Neural progenitor cell (in vitro differentiated cells): ENCODE data around the gene ATP10A. TPM values are rescaled to one million over a fixed set of nuclear protein-coding genes. Genes with fewer than 3 reads are reported as not detected.

Experiments used
- DNase-seq: peaks from one replicate; pipeline ENCODE4 v3.0.0-alpha.2; 2016; ENCODE audit warnings: low spot score
- H2AFZ ChIP-seq: fragments of 200-600 bp; sonication (generic); replicated peaks from 2 replicates; pipeline ENCODE4 v1.6.1; 2016; ENCODE audit warnings: antibody characterized with exemption
- H3F3A ChIP-seq: fragments of 200-600 bp; sonication (generic); 2 replicates; pipeline ENCODE4 v1.6.1; 2016; ENCODE audit warnings: antibody characterized with exemption, low read depth
- H3K27ac ChIP-seq: fragments of 200-600 bp; sonication (generic); 2 replicates; pipeline ENCODE4 v1.5.1; 2016; ENCODE audit warnings: mild to moderate bottlenecking
- H3K27me3 ChIP-seq: fragments of 200-600 bp; sonication (generic); 2 replicates; pipeline ENCODE4 v1.6.1; 2016; ENCODE audit warnings: mild to moderate bottlenecking, moderate library complexity
- H3K36me3 ChIP-seq: fragments of 200-600 bp; sonication (generic); 2 replicates; pipeline ENCODE4 v1.5.1; 2016
- H3K4me1 ChIP-seq: fragments of 200-600 bp; sonication (generic); 2 replicates; pipeline ENCODE4 v1.6.1; 2016; ENCODE audit warnings: mixed run types
- H3K4me2 ChIP-seq: fragments of 200-600 bp; sonication (generic); 2 replicates; pipeline ENCODE4 v1.6.1; 2016
- H3K4me3 ChIP-seq: fragments of 200-600 bp; sonication (generic); 2 replicates; pipeline ENCODE4 v1.5.1; 2016
- H3K79me2 ChIP-seq: fragments of 200-600 bp; sonication (generic); 2 replicates; pipeline ENCODE4 v1.6.1; 2016; ENCODE audit warnings: low read depth
- H3K9ac ChIP-seq: fragments of 200-600 bp; sonication (generic); 2 replicates; pipeline ENCODE4 v1.6.1; 2016
- H3K9me3 ChIP-seq: fragments of 200-600 bp; sonication (generic); 2 replicates; pipeline ENCODE4 v1.5.1; 2016; ENCODE audit warnings: low read depth
- H4K20me1 ChIP-seq: fragments of 200-600 bp; sonication (generic); 2 replicates; pipeline ENCODE4 v1.6.1; 2016; ENCODE audit warnings: low read depth
- H3K27ac Mint-ChIP-seq: 3 replicates; pipeline ENCODE4 v1.8.0; 2021; ENCODE audit warnings: mixed read lengths
- H3K27me3 Mint-ChIP-seq: 2 replicates; pipeline ENCODE4 v1.8.0; 2022; ENCODE audit warnings: low read depth, mild to moderate bottlenecking, inconsistent platforms, moderate library complexity, mixed read lengths; ENCODE audit not compliant: insufficient read depth
- H3K36me3 Mint-ChIP-seq: 3 replicates; pipeline ENCODE4 v1.8.0; 2021; ENCODE audit warnings: mixed read lengths
- H3K4me1 Mint-ChIP-seq: 3 replicates; pipeline ENCODE4 v1.8.0; 2021; ENCODE audit warnings: mixed read lengths
- H3K4me3 Mint-ChIP-seq: 3 replicates; pipeline ENCODE4 v1.8.0; 2021; ENCODE audit warnings: mild to moderate bottlenecking, moderate library complexity, mixed read lengths
- H3K9me3 Mint-ChIP-seq: 3 replicates; pipeline ENCODE4 v1.8.0; 2020; ENCODE audit warnings: mixed read lengths
- EZH2 ChIP-seq: fragments of 200-600 bp; sonication (generic); IDR thresholded peaks from 2 replicates; pipeline ENCODE4 v1.6.1; 2017; ENCODE audit warnings: antibody characterized with exemption, mild to moderate bottlenecking, moderate library complexity
- EZH2phosphoT487 ChIP-seq: fragments of 200-600 bp; sonication (generic); IDR thresholded peaks from 2 replicates; pipeline ENCODE4 v1.6.1; 2017; ENCODE audit warnings: antibody characterized with exemption
- total RNA-seq: library from RNA; depleted of rRNA; stranded (reverse); fragments of >200 nt; gene quantifications from 2 replicates; pipeline ENCODE4 v1.2.3, GENCODE V29; 2015; ENCODE audit warnings: low replicate concordance
- TF ChIP-seq, protein P1 (sequence below): fragments of 200-600 bp; sonication (generic); IDR thresholded peaks from 2 replicates; pipeline ENCODE4 v1.5.1; 2017; ENCODE audit warnings: antibody characterized with exemption, mild to moderate bottlenecking

ATP10A gene
- total RNA-seq, 1 donor from 2014 or later: 0.32 TPM

DNA sequence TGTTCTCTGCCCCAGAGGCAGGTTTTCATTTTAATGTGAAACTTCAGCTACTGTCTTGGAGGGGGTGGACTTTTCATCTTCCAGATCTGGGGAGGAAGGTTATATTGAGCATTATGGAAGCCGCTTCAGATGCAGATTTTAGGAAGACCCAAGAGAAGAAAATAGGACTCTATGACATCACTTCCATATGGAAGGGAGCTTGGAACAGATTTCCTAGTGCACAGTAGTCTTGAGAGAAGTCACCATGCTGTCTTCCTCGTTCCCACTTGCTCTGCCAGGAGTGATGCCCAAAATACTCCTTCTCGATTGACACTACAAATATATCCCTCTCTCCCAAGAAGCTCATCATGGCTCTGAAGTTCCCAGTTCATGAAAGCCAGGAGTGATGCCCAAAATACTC is 197.2 kb downstream of the ATP10A start:
- peaks cover 2% of the 10 kb centered on the region for H3K9me3 Mint-ChIP-seq

DNA sequence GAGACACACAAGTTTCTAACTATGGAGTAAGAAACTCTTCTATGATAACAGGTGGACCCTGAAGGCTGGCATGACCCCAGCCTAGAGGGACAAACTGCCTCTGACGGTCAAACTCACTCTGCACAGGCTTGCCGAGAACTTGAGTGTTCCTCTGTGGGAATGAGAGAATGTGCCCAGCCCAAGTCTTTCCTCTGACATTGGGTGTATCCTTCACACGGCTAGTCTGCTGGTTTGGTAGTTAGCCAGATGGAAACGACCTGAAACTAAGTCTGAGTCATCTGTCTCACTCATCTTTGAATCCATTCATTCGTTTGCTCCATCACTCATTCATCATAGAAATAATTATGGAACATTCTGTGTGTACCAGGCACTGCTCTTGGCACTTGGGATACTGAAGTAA is 198.4 kb downstream of the ATP10A start:
- Histone ChIP-seq H3K4me1 (peaks cover 34% of the 10 kb centered on the region), H3K27ac (no peak overlapping the region), H3K9me3 (no peaks in the 10 kb centered on the region), H3K79me2 (no peaks in the 10 kb centered on the region), H3K4me3 (no peak overlapping the region), H3K27me3 (no peaks in the 10 kb centered on the region), H4K20me1 (no peaks in the 10 kb centered on the region), H3K9ac (no peak overlapping the region), H3K36me3 (no peaks in the 10 kb centered on the region), H3F3A (no peaks in the 10 kb centered on the region), H2AFZ (no peak overlapping the region), H3K4me2 (no peak overlapping the region)
- no peak for DNase-seq
- Mint-ChIP-seq H3K4me3 (no peak overlapping the region), H3K36me3 (no peaks in the 10 kb centered on the region), H3K4me1 (peaks cover 31% of the 10 kb centered on the region), H3K27ac (peak overlapping the region; percentile 11), H3K27me3 (peaks cover 6% of the 10 kb centered on the region), H3K9me3 (peaks cover 2% of the 10 kb centered on the region)
- TF ChIP-seq EZH2phosphoT487 (no peak), EZH2 (no peak)
- TF ChIP-seq, protein P1, sequence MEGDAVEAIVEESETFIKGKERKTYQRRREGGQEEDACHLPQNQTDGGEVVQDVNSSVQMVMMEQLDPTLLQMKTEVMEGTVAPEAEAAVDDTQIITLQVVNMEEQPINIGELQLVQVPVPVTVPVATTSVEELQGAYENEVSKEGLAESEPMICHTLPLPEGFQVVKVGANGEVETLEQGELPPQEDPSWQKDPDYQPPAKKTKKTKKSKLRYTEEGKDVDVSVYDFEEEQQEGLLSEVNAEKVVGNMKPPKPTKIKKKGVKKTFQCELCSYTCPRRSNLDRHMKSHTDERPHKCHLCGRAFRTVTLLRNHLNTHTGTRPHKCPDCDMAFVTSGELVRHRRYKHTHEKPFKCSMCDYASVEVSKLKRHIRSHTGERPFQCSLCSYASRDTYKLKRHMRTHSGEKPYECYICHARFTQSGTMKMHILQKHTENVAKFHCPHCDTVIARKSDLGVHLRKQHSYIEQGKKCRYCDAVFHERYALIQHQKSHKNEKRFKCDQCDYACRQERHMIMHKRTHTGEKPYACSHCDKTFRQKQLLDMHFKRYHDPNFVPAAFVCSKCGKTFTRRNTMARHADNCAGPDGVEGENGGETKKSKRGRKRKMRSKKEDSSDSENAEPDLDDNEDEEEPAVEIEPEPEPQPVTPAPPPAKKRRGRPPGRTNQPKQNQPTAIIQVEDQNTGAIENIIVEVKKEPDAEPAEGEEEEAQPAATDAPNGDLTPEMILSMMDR: no peak

More for the DNA sequence above, 197.2 kb downstream of the ATP10A start:
- H3K27me3 ChIP-seq: no peaks in the 10 kb centered on the region
- H3K4me3 ChIP-seq: no peak overlapping the region
- no peak overlapping the region for H3K4me2 ChIP-seq
- peaks cover 6% of the 10 kb centered on the region for H3K27me3 Mint-ChIP-seq
- peaks cover 43% of the 10 kb centered on the region for H3K4me1 Mint-ChIP-seq
- H3K4me3 Mint-ChIP-seq: no peak overlapping the region
- no peak for DNase-seq
- peaks cover 44% of the 10 kb centered on the region for H3K4me1 ChIP-seq
- H3F3A ChIP-seq: peaks cover 10% of the 10 kb centered on the region
- H2AFZ ChIP-seq: no peak overlapping the region
- H3K9ac ChIP-seq: no peak overlapping the region
- peak overlapping the region; percentile 10 for H3K27ac Mint-ChIP-seq
- no peaks in the 10 kb centered on the region for H3K36me3 Mint-ChIP-seq
- H3K79me2 ChIP-seq: no peaks in the 10 kb centered on the region
- no peaks in the 10 kb centered on the region for H4K20me1 ChIP-seq
- no peaks in the 10 kb centered on the region for H3K36me3 ChIP-seq
- TF ChIP-seq, protein P1: no peak
- TF ChIP-seq EZH2 (no peak), EZH2phosphoT487 (no peak)
- H3K9me3 ChIP-seq: no peaks in the 10 kb centered on the region
- no peak overlapping the region for H3K27ac ChIP-seq

DNA sequence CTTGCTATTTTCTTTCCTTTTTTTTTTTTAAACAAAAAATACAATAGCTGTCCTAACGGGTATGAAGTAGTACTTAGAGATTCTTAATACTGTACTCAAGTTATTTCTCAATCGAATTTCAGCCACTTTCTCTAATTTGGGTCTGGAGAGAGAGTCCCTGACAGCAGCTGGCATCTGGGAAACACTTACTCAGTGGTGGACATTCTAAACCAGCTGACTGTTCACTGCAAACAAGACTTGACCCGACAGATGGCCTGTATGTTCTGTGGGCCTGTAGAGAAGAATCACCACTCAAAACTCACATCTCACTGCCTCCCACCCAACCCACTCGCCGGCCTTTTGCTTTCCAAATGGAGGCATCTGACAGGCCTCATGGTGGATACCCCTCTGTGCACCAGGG is 199.6 kb downstream of the ATP10A start:
- no peak for DNase-seq
- Histone ChIP-seq H3K9ac (no peak overlapping the region), H3K4me3 (no peak overlapping the region), H3K36me3 (no peaks in the 10 kb centered on the region), H3K79me2 (no peaks in the 10 kb centered on the region), H3K27me3 (no peaks in the 10 kb centered on the region), H3K27ac (no peak overlapping the region), H3K4me1 (peaks cover 24% of the 10 kb centered on the region), H3K9me3 (no peaks in the 10 kb centered on the region), H4K20me1 (no peaks in the 10 kb centered on the region), H3F3A (no peaks in the 10 kb centered on the region), H3K4me2 (no peak overlapping the region), H2AFZ (no peak overlapping the region)
- Mint-ChIP-seq H3K27me3 (peaks cover 6% of the 10 kb centered on the region), H3K4me1 (peaks cover 19% of the 10 kb centered on the region), H3K27ac (no peak overlapping the region), H3K4me3 (no peak overlapping the region), H3K36me3 (no peaks in the 10 kb centered on the region), H3K9me3 (peaks cover 2% of the 10 kb centered on the region)
- no peak for TF ChIP-seq EZH2phosphoT487
- TF ChIP-seq, protein P1: no peak
- no peak for TF ChIP-seq EZH2
